T-helper 17 cell (primary cell): ENCODE data around the gene KCNK7. TPM values are rescaled to one million over a fixed set of nuclear protein-coding genes. Genes with fewer than 3 reads are reported as not detected.
A peak's percentile ranks its signal among the peaks of the same experiment; 100 is the strongest.

Experiments
- ATAC-seq: fragments of 150-1000 bp; cut with Tn5 transposase; 2 replicates; pipeline ENCODE4 v1.10.0; 2021; ENCODE audit warnings: mild to moderate bottlenecking, moderate library complexity
- DNase-seq, 3 donors: peaks; one replicate each; pipeline versions ENCODE4 v3.0.0 to v3.0.0-alpha.2; 2020 to 2021
- H3K9me3 ChIP-seq: one replicate; pipeline ENCODE4 v1.7.0; 2013; ENCODE audit warnings: low read length, mild to moderate bottlenecking; ENCODE audit not compliant: control insufficient read depth, poor library complexity, severe bottlenecking
- H3K27ac Mint-ChIP-seq: one replicate; pipeline ENCODE4 v1.8.0; 2022; ENCODE audit warnings: mild to moderate bottlenecking, moderate library complexity, mixed read lengths
- H3K27me3 Mint-ChIP-seq: one replicate; pipeline ENCODE4 v1.8.0; 2022; ENCODE audit warnings: mixed read lengths
- H3K36me3 Mint-ChIP-seq: one replicate; pipeline ENCODE4 v1.8.0; 2022; ENCODE audit warnings: low read depth, mixed read lengths
- H3K4me1 Mint-ChIP-seq: one replicate; pipeline ENCODE4 v1.8.0; 2022; ENCODE audit warnings: mild to moderate bottlenecking, mixed read lengths
- H3K4me3 Mint-ChIP-seq: one replicate; pipeline ENCODE4 v1.8.0; 2022; ENCODE audit warnings: mild to moderate bottlenecking, moderate library complexity, mixed read lengths
- total RNA-seq, 4 donors: library from RNA in 2 of 4; stranded (reverse) in 2 of 4; gene quantifications; one replicate each; pipeline ENCODE4 v1.2.3 and lab custom pipeline; 2022 to 2026

The KCNK7 gene
- total RNA-seq, 2 donors from 2014 or later: 4.7 to 5.7 TPM

- Mint-ChIP-seq H3K36me3 (no peaks in the 10 kb centered on the region), H3K27me3 (no peaks in the 10 kb centered on the region), H3K27ac (peak overlapping the region; percentile 96), H3K4me1 (peaks cover 56% of the 10 kb centered on the region), H3K4me3 (peak overlapping the region; percentile 91)
- H3K9me3 ChIP-seq: no peaks in the 10 kb centered on the region
- DNase-seq (no peak), ATAC-seq (no peak)
These were observed 40.7 kb downstream of the KCNK7 start for GRCh38 chr11:65554842-65555430.

- Mint-ChIP-seq H3K36me3 (peaks cover 3% of the 10 kb centered on the region), H3K4me3 (peak overlapping the region; percentile 91), H3K27ac (peak overlapping the region; percentile 96), H3K4me1 (peaks cover 56% of the 10 kb centered on the region), H3K27me3 (no peaks in the 10 kb centered on the region)
- H3K9me3 ChIP-seq: no peaks in the 10 kb centered on the region
- DNase-seq (no peak), ATAC-seq (no peak)
These were observed 41.4 kb downstream of the KCNK7 start for GRCh38 chr11:65554057-65554818.

- Mint-ChIP-seq H3K27me3 (no peaks in the 10 kb centered on the region), H3K27ac (no peak overlapping the region), H3K4me3 (peak overlapping the region; percentile 76), H3K4me1 (peaks cover 56% of the 10 kb centered on the region), H3K36me3 (peaks cover 5% of the 10 kb centered on the region)
- H3K9me3 ChIP-seq: no peaks in the 10 kb centered on the region
- ATAC-seq (peak; percentile 85), DNase-seq (peak; percentile 66 to 80 (median 69))
These were observed 42.1 kb downstream of the KCNK7 start for GRCh38 chr11:65553301-65554001.

GRCh38 chr11:65552388-65552951 is 43.1 kb downstream of the KCNK7 start:
- no peaks in the 10 kb centered on the region for H3K9me3 ChIP-seq
- no peaks in the 10 kb centered on the region for H3K27me3 Mint-ChIP-seq
- peaks cover 59% of the 10 kb centered on the region for H3K4me1 Mint-ChIP-seq
- H3K27ac Mint-ChIP-seq: peak overlapping the region; percentile 90
- peak overlapping the region; percentile 76 for H3K4me3 Mint-ChIP-seq
- peaks cover 5% of the 10 kb centered on the region for H3K36me3 Mint-ChIP-seq
- DNase-seq: no peak
- no peak for ATAC-seq

- peak overlapping the region; percentile 76 for H3K4me3 Mint-ChIP-seq
These were observed 43.8 kb downstream of the KCNK7 start for GRCh38 chr11:65551572-65552387.

GRCh38 chr11:65549096-65549495 is 46.5 kb downstream of the KCNK7 start:
- Mint-ChIP-seq H3K27me3 (no peaks in the 10 kb centered on the region), H3K27ac (peak overlapping the region; percentile 83), H3K4me1 (peaks cover 46% of the 10 kb centered on the region), H3K4me3 (peak overlapping the region; percentile 67), H3K36me3 (peaks cover 5% of the 10 kb centered on the region)
- ATAC-seq (no peak), DNase-seq (no peak)
- H3K9me3 ChIP-seq: no peaks in the 10 kb centered on the region

More at GRCh38 chr11:65551572-65552387, 43.8 kb downstream of the KCNK7 start:
- Mint-ChIP-seq H3K27ac (peak overlapping the region; percentile 90), H3K4me1 (peaks cover 55% of the 10 kb centered on the region), H3K27me3 (no peaks in the 10 kb centered on the region), H3K36me3 (peaks cover 5% of the 10 kb centered on the region)
- H3K9me3 ChIP-seq: no peaks in the 10 kb centered on the region
- ATAC-seq: peak; percentile 48
- peak; percentile 44 to 61 (median 48) for DNase-seq

- DNase-seq: no peak
- Mint-ChIP-seq H3K4me1 (peaks cover 49% of the 10 kb centered on the region), H3K4me3 (peak overlapping the region; percentile 81), H3K27ac (peak overlapping the region; percentile 83), H3K36me3 (peaks cover 5% of the 10 kb centered on the region), H3K27me3 (no peaks in the 10 kb centered on the region)
- ATAC-seq: no peak
- H3K9me3 ChIP-seq: no peaks in the 10 kb centered on the region
These were observed 47.2 kb downstream of the KCNK7 start for GRCh38 chr11:65548395-65548794.

GRCh38 chr11:65547446-65548125 is 48.0 kb downstream of the KCNK7 start:
- DNase-seq (peak in 2 of 3 donors; percentile 41 to 49), ATAC-seq (no peak)
- H3K9me3 ChIP-seq: no peaks in the 10 kb centered on the region
- Mint-ChIP-seq H3K36me3 (peaks cover 8% of the 10 kb centered on the region), H3K27me3 (no peaks in the 10 kb centered on the region), H3K27ac (peak overlapping the region; percentile 83), H3K4me3 (peak overlapping the region; percentile 85), H3K4me1 (peaks cover 49% of the 10 kb centered on the region)

GRCh38 chr11:65546217-65546958 is 49.2 kb downstream of the KCNK7 start:
- Mint-ChIP-seq H3K27me3 (no peaks in the 10 kb centered on the region), H3K27ac (peak overlapping the region; percentile 93), H3K4me3 (peak overlapping the region; percentile 85), H3K4me1 (peaks cover 42% of the 10 kb centered on the region), H3K36me3 (peaks cover 9% of the 10 kb centered on the region)
- DNase-seq (peak; percentile 99 to 100 (median 100)), ATAC-seq (peak; percentile 88)
- no peaks in the 10 kb centered on the region for H3K9me3 ChIP-seq

GRCh38 chr11:65545853-65546216 is 49.8 kb downstream of the KCNK7 start:
- H3K27me3 Mint-ChIP-seq: no peaks in the 10 kb centered on the region
- ATAC-seq: no peak
- H3K4me3 Mint-ChIP-seq: peak overlapping the region; percentile 55
- peaks cover 9% of the 10 kb centered on the region for H3K36me3 Mint-ChIP-seq
- peak overlapping the region; percentile 93 for H3K27ac Mint-ChIP-seq
- no peak for DNase-seq
- H3K4me1 Mint-ChIP-seq: peaks cover 41% of the 10 kb centered on the region
- no peaks in the 10 kb centered on the region for H3K9me3 ChIP-seq
